PC-3 (cell line): ENCODE measurements around the gene DNAJC22. TPM values are rescaled to one million over a fixed set of nuclear protein-coding genes. Genes with fewer than 3 reads are reported as not detected.
"Not testable (repeated sequence)": the region's sequence is repeated elsewhere in the genome, so short reads cannot be mapped to it uniquely, and the experiment has no call there.

Source experiments
- ATAC-seq: fragments of 200-7000 bp; cut with Tn5 transposase; 2 replicates; pipeline ENCODE4 v1.9.1; 2020; ENCODE audit warnings: mild to moderate bottlenecking, moderate library complexity
- BruUV-seq: library from RNA; stranded (reverse); fragments of 400-500 nt; replicated peaks from 2 replicates; lab custom pipeline; 2021; lab: Mats Ljungman, UMichigan
- CTCF ChIA-PET: fragments of 300-600 bp; sonication (Branson Sonifier 250); formaldehyde crosslinking; loops from one replicate; lab custom pipeline; 2022; ENCODE audit warnings: antibody characterized with exemption; lab: Charles Lee
- POLR2A ChIA-PET: fragments of 300-600 bp; sonication (Branson Sonifier 250); formaldehyde crosslinking; loops from one replicate; lab custom pipeline; 2022; ENCODE audit warnings: antibody characterized with exemption; ENCODE audit not compliant: unreplicated experiment; lab: Charles Lee
- DNase-seq: peaks from one replicate; pipeline ENCODE4 v3.0.0-alpha.2; 2015
- H2AFZ ChIP-seq: fragments of 300-600 bp; sonication (generic); 2 replicates; pipeline ENCODE4 v1.6.0; 2016; ENCODE audit warnings: antibody characterized with exemption, low read length
- H3F3A ChIP-seq: fragments of 300-600 bp; sonication (generic); one replicate; pipeline ENCODE4 v1.6.0; 2017; ENCODE audit warnings: antibody characterized with exemption, low read length, control low read depth, mild to moderate bottlenecking; ENCODE audit not compliant: unreplicated experiment
- H3K27ac ChIP-seq: fragments of 300-600 bp; sonication (generic); 2 replicates; pipeline ENCODE4 v1.5.1; 2016; ENCODE audit warnings: mild to moderate bottlenecking, low read length
- H3K27me3 ChIP-seq: fragments of 300-600 bp; sonication (generic); 2 replicates; pipeline ENCODE4 v1.6.1; 2016; ENCODE audit warnings: low read length, mixed read lengths
- H3K36me3 ChIP-seq: fragments of 300-600 bp; sonication (generic); 2 replicates; pipeline ENCODE4 v1.6.1; 2016; ENCODE audit warnings: low read depth, mixed run types, low read length, mixed read lengths
- H3K4me1 ChIP-seq: fragments of 300-600 bp; sonication (generic); 2 replicates; pipeline ENCODE4 v1.5.1; 2016; ENCODE audit warnings: low read length; ENCODE audit not compliant: insufficient read depth
- H3K4me2 ChIP-seq: fragments of 300-600 bp; sonication (generic); 2 replicates; pipeline ENCODE4 v1.6.0; 2016; ENCODE audit warnings: low read length
- H3K4me3 ChIP-seq: fragments of 300-600 bp; sonication (generic); 2 replicates; pipeline ENCODE4 v1.5.1; 2016; ENCODE audit warnings: mild to moderate bottlenecking, low read length, mixed read lengths
- H3K79me2 ChIP-seq: fragments of 300-600 bp; sonication (generic); 2 replicates; pipeline ENCODE4 v1.6.1; 2017; ENCODE audit warnings: low read length, mixed read lengths
- H3K9ac ChIP-seq: fragments of 300-600 bp; sonication (generic); 2 replicates; pipeline ENCODE4 v1.6.0; 2016; ENCODE audit warnings: mild to moderate bottlenecking, low read length
- H3K9me2 ChIP-seq: fragments of 300-600 bp; sonication (generic); replicated peaks from 2 replicates; pipeline ENCODE4 v1.6.1; 2016; ENCODE audit warnings: mixed run types, low read length, mixed read lengths
- H3K9me3 ChIP-seq: fragments of 300-600 bp; sonication (generic); 2 replicates; pipeline ENCODE4 v1.6.1; 2016; ENCODE audit warnings: low read length, mixed read lengths
- H4K20me1 ChIP-seq: fragments of 300-600 bp; sonication (generic); 2 replicates; pipeline ENCODE4 v1.6.1; 2016; ENCODE audit warnings: low read length, mixed read lengths
- CTCF ChIP-seq: fragments of 300-600 bp; sonication (generic); conservative IDR thresholded peaks from 2 replicates; pipeline ENCODE4 v1.5.1; 2017; ENCODE audit warnings: antibody characterized with exemption, low read depth, mild to moderate bottlenecking, low read length
- EZH2 ChIP-seq: fragments of 300-600 bp; sonication (generic); IDR thresholded peaks from one replicate; pipeline ENCODE4 v1.6.1; 2017; ENCODE audit warnings: antibody characterized with exemption, mild to moderate bottlenecking, low read length; ENCODE audit not compliant: unreplicated experiment
- EZH2phosphoT487 ChIP-seq: fragments of 300-600 bp; sonication (generic); IDR thresholded peaks from 2 replicates; pipeline ENCODE4 v1.6.1; 2018; ENCODE audit warnings: mild to moderate bottlenecking, antibody characterized with exemption, low read length, borderline replicate concordance
- intact Hi-C: fragments of 100-400 bp; cut with micrococcal nuclease; formaldehyde crosslinking; loops from 2 replicates; pipeline ENCODE4 v1.9.0; 2023
- total RNA-seq: library from RNA; depleted of rRNA; stranded (reverse); fragments of >200 nt; gene quantifications from 2 replicates; pipeline ENCODE4 v1.2.3, GENCODE V29; 2014

The DNAJC22 gene
- total RNA-seq, 1 experiment from 2014 or later = 12.9 TPM

GRCh38 chr12:49377386-49377785, 30.7 kb downstream of the DNAJC22 start:
- H3K9me3 ChIP-seq = no peaks in the 10 kb centered on the region
- intact Hi-C loops = no loop called here
- no peak for DNase-seq
- no peak overlapping the region for H3K27ac ChIP-seq
- TF ChIP-seq EZH2phosphoT487 = no peak
- peaks cover 82% of the 10 kb centered on the region for H3K79me2 ChIP-seq
- H2AFZ ChIP-seq = no peak overlapping the region
- peaks cover 12% of the 10 kb centered on the region; the same call in 1 of the 2 replicates for H4K20me1 ChIP-seq
- no TSS peak for BruUV-seq
- no peaks in the 10 kb centered on the region for H3K9me2 ChIP-seq
- H3K4me1 ChIP-seq = no peaks in the 10 kb centered on the region
- POLR2A ChIA-PET = no interaction called here
- no peak overlapping the region for H3K4me2 ChIP-seq
- H3K4me3 ChIP-seq = no peak overlapping the region
- no peak for ATAC-seq
- no peaks in the 10 kb centered on the region for H3F3A ChIP-seq
- no peaks in the 10 kb centered on the region for H3K27me3 ChIP-seq
- peaks cover 5% of the 10 kb centered on the region; the same call in 1 of the 2 replicates for H3K36me3 ChIP-seq
- no peak overlapping the region for H3K9ac ChIP-seq
- CTCF ChIA-PET = no interaction called here

GRCh38 chr12:49380184-49380583, 33.5 kb downstream of the DNAJC22 start:
- BruUV-seq, DNase-seq, intact Hi-C loops, POLR2A ChIA-PET, H3K9ac ChIP-seq, H3K36me3 ChIP-seq, H3K4me1 ChIP-seq, H2AFZ ChIP-seq, H3K9me2 ChIP-seq, H3K9me3 ChIP-seq, ATAC-seq, H3F3A ChIP-seq, CTCF ChIA-PET, H3K4me2 ChIP-seq, H3K4me3 ChIP-seq, H3K27ac ChIP-seq, H3K27me3 ChIP-seq: not testable (repeated sequence)
- Histone ChIP-seq H4K20me1 (peaks cover 20% of the 10 kb centered on the region; the same call in 1 of the 2 replicates), H3K79me2 (peaks cover 79% of the 10 kb centered on the region)

GRCh38 chr12:49388682-49389386, 42.1 kb downstream of the DNAJC22 start:
- DNase-seq (no peak), ATAC-seq (no peak)
- ChIA-PET POLR2A (no interaction called here), CTCF (no interaction called here)
- no peaks in the 10 kb centered on the region for H3F3A ChIP-seq
- no peaks in the 10 kb centered on the region for H3K27me3 ChIP-seq
- no peaks in the 10 kb centered on the region for H3K9me3 ChIP-seq
- TF ChIP-seq EZH2phosphoT487 (no peak), EZH2 (no peak), CTCF (no peak)
- peaks cover 10% of the 10 kb centered on the region; the same call in 1 of the 2 replicates for H4K20me1 ChIP-seq
- BruUV-seq = no TSS peak
- H3K79me2 ChIP-seq = peaks cover 49% of the 10 kb centered on the region
- no peak overlapping the region for H3K4me3 ChIP-seq
- no peak overlapping the region for H2AFZ ChIP-seq
- intact Hi-C loops = no loop called here
- no peaks in the 10 kb centered on the region for H3K9me2 ChIP-seq
- H3K27ac ChIP-seq = no peak overlapping the region
- no peak overlapping the region for H3K9ac ChIP-seq
- no peaks in the 10 kb centered on the region for H3K4me1 ChIP-seq
- no peak overlapping the region for H3K4me2 ChIP-seq
- H3K36me3 ChIP-seq = no peaks in the 10 kb centered on the region
